ENCODE results near the gene CFAP65. TPM values are rescaled to one million over a fixed set of nuclear protein-coding genes. Genes with fewer than 3 reads are reported as not detected.

Gene CFAP65
- total and polyA plus RNA-seq, 2 of the 13 experiments (the other 11 are each of a cell fraction or from before 2014, with no cell fraction given), result 0.05 TPM; not detected in 1

GRCh38 chr2:219071131-219071816, 30.0 kb upstream of the CFAP65 start (continued):
- no peak for TF ChIP-seq SNRNP70 (IDR thresholded peaks at IDR 0.05; ENCODE audit: low read depth, low read length)
- no peak for TF ChIP-seq SRSF1 (optimal IDR thresholded peaks at IDR 0.05; ENCODE audit: low read depth, low read length)
- no peak for TF ChIP-seq RELA (CRISPR knock-in tag; IDR thresholded peaks at IDR 0.05)
- TF ChIP-seq ZNF850 (CRISPR knock-in tag; conservative IDR thresholded peaks at IDR 0.05), result no peak
- peak; percentile 80; the same call in 1 of the 2 replicates for TF ChIP-seq ZNF350 (CRISPR knock-in tag; IDR thresholded peaks at IDR 0.05; ENCODE audit: borderline replicate concordance, low read depth)
- TF ChIP-seq, protein P1, sequence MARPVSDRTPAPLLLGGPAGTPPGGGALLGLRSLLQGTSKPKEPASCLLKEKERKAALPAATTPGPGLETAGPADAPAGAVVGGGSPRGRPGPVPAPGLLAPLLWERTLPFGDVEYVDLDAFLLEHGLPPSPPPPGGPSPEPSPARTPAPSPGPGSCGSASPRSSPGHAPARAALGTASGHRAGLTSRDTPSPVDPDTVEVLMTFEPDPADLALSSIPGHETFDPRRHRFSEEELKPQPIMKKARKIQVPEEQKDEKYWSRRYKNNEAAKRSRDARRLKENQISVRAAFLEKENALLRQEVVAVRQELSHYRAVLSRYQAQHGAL (CRISPR knock-in tag; IDR thresholded peaks at IDR 0.05; ENCODE audit: not compliant biosample characterization), result no peak
- no peak for TF ChIP-seq ZNF740 (CRISPR knock-in tag; IDR thresholded peaks at IDR 0.05)
- TF ChIP-seq, protein P2, sequence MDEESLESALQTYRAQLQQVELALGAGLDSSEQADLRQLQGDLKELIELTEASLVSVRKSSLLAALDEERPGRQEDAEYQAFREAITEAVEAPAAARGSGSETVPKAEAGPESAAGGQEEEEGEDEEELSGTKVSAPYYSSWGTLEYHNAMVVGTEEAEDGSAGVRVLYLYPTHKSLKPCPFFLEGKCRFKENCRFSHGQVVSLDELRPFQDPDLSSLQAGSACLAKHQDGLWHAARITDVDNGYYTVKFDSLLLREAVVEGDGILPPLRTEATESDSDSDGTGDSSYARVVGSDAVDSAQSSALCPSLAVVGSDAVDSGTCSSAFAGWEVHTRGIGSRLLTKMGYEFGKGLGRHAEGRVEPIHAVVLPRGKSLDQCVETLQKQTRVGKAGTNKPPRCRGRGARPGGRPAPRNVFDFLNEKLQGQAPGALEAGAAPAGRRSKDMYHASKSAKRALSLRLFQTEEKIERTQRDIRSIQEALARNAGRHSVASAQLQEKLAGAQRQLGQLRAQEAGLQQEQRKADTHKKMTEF (CRISPR knock-in tag; IDR thresholded peaks at IDR 0.05), result peak; percentile 75
- TF ChIP-seq RFX1 (IDR thresholded peaks at IDR 0.05), result no peak
- no peak for TF ChIP-seq ZKSCAN1 (IDR thresholded peaks at IDR 0.05; ENCODE audit: low read length)
- no peak for TF ChIP-seq ZKSCAN5 (CRISPR knock-in tag; IDR thresholded peaks at IDR 0.05)
- no peak for TF ChIP-seq ZBTB33 (CRISPR knock-in tag; IDR thresholded peaks at IDR 0.05)
- peak; percentile 98 for TF ChIP-seq ZNF503 (CRISPR knock-in tag; IDR thresholded peaks at IDR 0.05)
- TF ChIP-seq, protein P3, sequence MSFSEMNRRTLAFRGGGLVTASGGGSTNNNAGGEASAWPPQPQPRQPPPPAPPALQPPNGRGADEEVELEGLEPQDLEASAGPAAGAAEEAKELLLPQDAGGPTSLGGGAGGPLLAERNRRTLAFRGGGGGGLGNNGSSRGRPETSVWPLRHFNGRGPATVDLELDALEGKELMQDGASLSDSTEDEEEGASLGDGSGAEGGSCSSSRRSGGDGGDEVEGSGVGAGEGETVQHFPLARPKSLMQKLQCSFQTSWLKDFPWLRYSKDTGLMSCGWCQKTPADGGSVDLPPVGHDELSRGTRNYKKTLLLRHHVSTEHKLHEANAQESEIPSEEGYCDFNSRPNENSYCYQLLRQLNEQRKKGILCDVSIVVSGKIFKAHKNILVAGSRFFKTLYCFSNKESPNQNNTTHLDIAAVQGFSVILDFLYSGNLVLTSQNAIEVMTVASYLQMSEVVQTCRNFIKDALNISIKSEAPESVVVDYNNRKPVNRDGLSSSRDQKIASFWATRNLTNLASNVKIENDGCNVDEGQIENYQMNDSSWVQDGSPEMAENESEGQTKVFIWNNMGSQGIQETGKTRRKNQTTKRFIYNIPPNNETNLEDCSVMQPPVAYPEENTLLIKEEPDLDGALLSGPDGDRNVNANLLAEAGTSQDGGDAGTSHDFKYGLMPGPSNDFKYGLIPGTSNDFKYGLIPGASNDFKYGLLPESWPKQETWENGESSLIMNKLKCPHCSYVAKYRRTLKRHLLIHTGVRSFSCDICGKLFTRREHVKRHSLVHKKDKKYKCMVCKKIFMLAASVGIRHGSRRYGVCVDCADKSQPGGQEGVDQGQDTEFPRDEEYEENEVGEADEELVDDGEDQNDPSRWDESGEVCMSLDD (CRISPR knock-in tag; IDR thresholded peaks at IDR 0.05; ENCODE audit: borderline replicate concordance), result no peak
- TF ChIP-seq ZNF510 (CRISPR knock-in tag; IDR thresholded peaks at IDR 0.05; ENCODE audit: low read depth), result no peak
- TF ChIP-seq IRF1 (CRISPR knock-in tag; IDR thresholded peaks at IDR 0.05; ENCODE audit: low read depth), result no peak
- no peak for TF ChIP-seq ZNF720 (CRISPR knock-in tag; IDR thresholded peaks at IDR 0.05)

Measured in HepG2 (cell line).